WTC11 (cell line): ENCODE data around the gene RBM20. TPM values are rescaled to one million over a fixed set of nuclear protein-coding genes. Genes with fewer than 3 reads are reported as not detected.
A peak's percentile ranks its signal among the peaks of the same experiment; 100 is the strongest.

ENCODE experiments used
- ATAC-seq: fragments of 200-7000 bp; cut with Tn5 transposase; 2 replicates; pipeline ENCODE4 v1.10.0; 2021; ENCODE audit warnings: mild to moderate bottlenecking, moderate library complexity
- CTCF ChIA-PET: fragments of 300-600 bp; sonication (Branson Sonifier 250); formaldehyde crosslinking; loops from one replicate; lab custom pipeline; 2021; ENCODE audit warnings: antibody characterized with exemption; lab: Charles Lee
- POLR2A ChIA-PET: fragments of 350-600 bp; sonication (Branson Sonifier 250); formaldehyde crosslinking; loops from one replicate; lab custom pipeline; 2021; ENCODE audit warnings: antibody characterized with exemption; lab: Charles Lee
- DNase-seq: peaks from one replicate; pipeline ENCODE4 v3.0.0; 2021; ENCODE audit warnings: low spot score
- H3K27ac Mint-ChIP-seq: 2 replicates; pipeline ENCODE4 v1.8.0; 2021; ENCODE audit warnings: mixed read lengths
- H3K27me3 Mint-ChIP-seq: 2 replicates; pipeline ENCODE4 v1.8.0; 2021; ENCODE audit warnings: low read depth, mild to moderate bottlenecking, moderate library complexity, mixed read lengths
- H3K36me3 Mint-ChIP-seq: 2 replicates; pipeline ENCODE4 v1.8.0; 2021; ENCODE audit warnings: mixed read lengths
- H3K4me1 Mint-ChIP-seq: 2 replicates; pipeline ENCODE4 v1.8.0; 2022; ENCODE audit warnings: mixed read lengths
- H3K4me3 Mint-ChIP-seq: 2 replicates; pipeline ENCODE4 v1.8.0; 2021; ENCODE audit warnings: mild to moderate bottlenecking, moderate library complexity, mixed read lengths
- H3K9me3 Mint-ChIP-seq: 2 replicates; pipeline ENCODE4 v1.8.0; 2021; ENCODE audit warnings: mixed read lengths
- ATF2 ChIP-seq: sonication (generic); formaldehyde crosslinking; IDR thresholded peaks from 2 replicates; pipeline ENCODE4 v1.8.1; 2022; ENCODE audit warnings: low read depth, missing genetic modification reagents, borderline replicate concordance
- CBFB ChIP-seq: sonication (generic); formaldehyde crosslinking; IDR thresholded peaks from 2 replicates; pipeline ENCODE4 v1.8.1; 2022; ENCODE audit warnings: mild to moderate bottlenecking, low read depth, missing genetic modification reagents
- CREM ChIP-seq: sonication (generic); formaldehyde crosslinking; IDR thresholded peaks from 2 replicates; pipeline ENCODE4 v1.8.1; 2022; ENCODE audit warnings: mild to moderate bottlenecking, missing genetic modification reagents, moderate library complexity
- ELF4 ChIP-seq: sonication (generic); formaldehyde crosslinking; IDR thresholded peaks from 2 replicates; pipeline ENCODE4 v1.8.1; 2022; ENCODE audit warnings: low read depth, mild to moderate bottlenecking, moderate library complexity, missing genetic modification reagents
- ESRRA ChIP-seq: sonication (generic); formaldehyde crosslinking; IDR thresholded peaks from 2 replicates; pipeline ENCODE4 v1.8.1; 2022; ENCODE audit warnings: mild to moderate bottlenecking, missing genetic modification reagents, borderline replicate concordance
- MAX ChIP-seq: sonication (generic); formaldehyde crosslinking; IDR thresholded peaks from 2 replicates; pipeline ENCODE4 v1.8.0; 2022; ENCODE audit warnings: mild to moderate bottlenecking, missing genetic modification reagents
- MYBL2 ChIP-seq: sonication (generic); formaldehyde crosslinking; IDR thresholded peaks from 2 replicates; pipeline ENCODE4 v1.8.1; 2023; ENCODE audit warnings: mild to moderate bottlenecking, moderate library complexity, missing genetic modification reagents
- NR2C2 ChIP-seq: sonication (generic); formaldehyde crosslinking; IDR thresholded peaks from 2 replicates; pipeline ENCODE4 v1.8.0; 2022; ENCODE audit warnings: mild to moderate bottlenecking, missing genetic modification reagents
- OVOL2 ChIP-seq: fragments of 250-450 bp; sonication (Bioruptor Pico); IDR thresholded peaks from 2 replicates; pipeline ENCODE4 v1.9.0; 2021; ENCODE audit warnings: mild to moderate bottlenecking, borderline replicate concordance
- PREB ChIP-seq: sonication (generic); formaldehyde crosslinking; IDR thresholded peaks from 2 replicates; pipeline ENCODE4 v1.8.1; 2022; ENCODE audit warnings: mild to moderate bottlenecking, missing genetic modification reagents, moderate library complexity, borderline replicate concordance
- PRRX2 ChIP-seq: fragments of 250-450 bp; sonication (Bioruptor Pico); IDR thresholded peaks from 2 replicates; pipeline ENCODE4 v1.8.0; 2021; ENCODE audit warnings: mild to moderate bottlenecking
- RORB ChIP-seq: fragments of 250-450 bp; sonication (Bioruptor Pico); IDR thresholded peaks from 2 replicates; pipeline ENCODE4 v1.9.0; 2021; ENCODE audit warnings: mild to moderate bottlenecking
- SMAD4 ChIP-seq: sonication (generic); formaldehyde crosslinking; IDR thresholded peaks from 2 replicates; pipeline ENCODE4 v1.8.0; 2022; ENCODE audit warnings: mild to moderate bottlenecking, missing genetic modification reagents
- TEAD1 ChIP-seq: sonication (generic); formaldehyde crosslinking; IDR thresholded peaks from 2 replicates; pipeline ENCODE4 v1.8.0; 2022; ENCODE audit warnings: mild to moderate bottlenecking, missing genetic modification reagents
- USF1 ChIP-seq: sonication (generic); formaldehyde crosslinking; IDR thresholded peaks from 2 replicates; pipeline ENCODE4 v1.8.0; 2022; ENCODE audit warnings: mild to moderate bottlenecking, missing genetic modification reagents
- USF2 ChIP-seq: sonication (generic); formaldehyde crosslinking; IDR thresholded peaks from 2 replicates; pipeline ENCODE4 v1.8.1; 2023; ENCODE audit warnings: mild to moderate bottlenecking, missing genetic modification reagents, moderate library complexity
- ZBTB43 ChIP-seq: sonication (generic); formaldehyde crosslinking; IDR thresholded peaks from 2 replicates; pipeline ENCODE4 v1.8.1; 2023; ENCODE audit warnings: mild to moderate bottlenecking, missing genetic modification reagents
- ZNF423 ChIP-seq: fragments of 250-450 bp; sonication (Bioruptor Pico); IDR thresholded peaks from 2 replicates; pipeline ENCODE4 v2.1.2; 2022; ENCODE audit warnings: mild to moderate bottlenecking, moderate library complexity
- ZNF512 ChIP-seq: sonication (generic); formaldehyde crosslinking; IDR thresholded peaks from 2 replicates; pipeline ENCODE4 v1.8.1; 2022; ENCODE audit warnings: missing genetic modification reagents, borderline replicate concordance
- ZSCAN18 ChIP-seq: fragments of 250-450 bp; sonication (Bioruptor Pico); IDR thresholded peaks from 2 replicates; pipeline ENCODE4 v2.1.2; 2022; ENCODE audit warnings: mild to moderate bottlenecking, moderate library complexity
- total RNA-seq: library from RNA; stranded (reverse); gene quantifications from 3 replicates; pipeline ENCODE4 v1.2.3, GENCODE V29; 2021

RBM20 gene
- total RNA-seq, 1 experiment from 2014 or later: 0.52 TPM

- TF ChIP-seq ZSCAN18 (CRISPR knock-in tag) (no peak), PRRX2 (CRISPR knock-in tag) (no peak), ESRRA (CRISPR knock-in tag) (no peak), ATF2 (CRISPR knock-in tag) (no peak), USF1 (no peak), ELF4 (CRISPR knock-in tag) (no peak), ZNF423 (CRISPR knock-in tag) (no peak), ZNF512 (no peak), MAX (CRISPR knock-in tag) (no peak), CREM (CRISPR knock-in tag) (no peak), TEAD1 (CRISPR knock-in tag) (no peak), RORB (no peak), CBFB (no peak), MYBL2 (CRISPR knock-in tag) (no peak), NR2C2 (CRISPR knock-in tag) (no peak), PREB (no peak), OVOL2 (CRISPR knock-in tag) (no peak), SMAD4 (CRISPR knock-in tag) (no peak), USF2 (CRISPR knock-in tag) (no peak), ZBTB43 (no peak)
- H3K27ac Mint-ChIP-seq: peak overlapping the region; percentile 60; the same call in 1 of the 2 replicates
Measured at GRCh38 chr10:110822712-110823311, 178.7 kb downstream of the RBM20 start.

More at GRCh38 chr10:110822712-110823311, 178.7 kb downstream of the RBM20 start:
- POLR2A ChIA-PET: interaction anchor here (1.0 to 2.4 kb wide), 2 partner anchors 49 to 96 kb away, joined by 4 to 6 read pairs; partner anchors contain the start of genes BBIP1, PDCD4 and SHOC2
- DNase-seq (peak; percentile 59), ATAC-seq (peak; percentile 88)
- Mint-ChIP-seq H3K4me1 (peaks cover 22% of the 10 kb centered on the region), H3K4me3 (no peak overlapping the region), H3K9me3 (no peaks in the 10 kb centered on the region), H3K36me3 (no peaks in the 10 kb centered on the region), H3K27me3 (no peaks in the 10 kb centered on the region)
- CTCF ChIA-PET: interaction anchor here (0.9 to 1.6 kb wide), 5 partner anchors 19 to 253 kb away, joined by 3 to 6 read pairs (median 4); no protein-coding TSS in a partner anchor
